ENCODE measurements around the gene LRWD1.
"Not testable (repeated sequence)": the region's sequence is repeated elsewhere in the genome, so short reads cannot be mapped to it uniquely, and the experiment has no call there.

DNA sequence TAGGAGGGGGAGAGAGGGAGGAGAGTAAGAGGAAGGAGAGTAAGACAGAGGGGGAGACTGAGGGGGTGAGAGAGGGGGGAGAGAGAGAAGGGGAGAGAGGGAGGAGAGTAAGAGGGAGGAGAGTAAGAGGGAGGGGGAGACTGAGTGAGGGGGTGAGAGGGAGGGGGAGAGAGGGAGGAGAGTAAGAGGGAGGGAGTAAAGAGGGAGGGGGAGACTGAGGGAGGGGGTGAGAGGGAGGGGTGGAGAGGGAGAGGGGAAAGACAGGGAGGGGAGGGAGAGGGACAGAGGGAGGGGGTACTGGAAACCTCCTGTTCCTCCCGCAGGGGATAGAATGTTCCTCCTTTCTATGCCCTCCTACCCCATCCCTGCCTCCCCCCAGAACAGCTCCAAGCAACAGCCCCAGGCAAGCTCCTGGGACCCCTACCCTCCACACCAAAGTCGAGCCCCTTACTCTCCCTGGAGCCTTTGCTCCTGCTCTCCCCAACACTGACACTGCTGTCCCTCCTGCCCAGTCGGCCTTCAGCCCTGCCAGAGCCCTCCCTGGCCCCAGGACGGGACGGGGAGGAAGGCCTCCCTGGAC is 47.9 kb downstream of the LRWD1 start:
- TF ChIP-seq POLR2A (IDR thresholded peaks at IDR 0.05; ENCODE audit: low read length); GATA1 (IDR thresholded peaks at IDR 0.05; ENCODE audit: low read depth, low read length): not testable (repeated sequence)

Measured in erythroblast (primary cell).